ENCODE data around the gene TEF. TPM values are rescaled to one million over a fixed set of nuclear protein-coding genes. Genes with fewer than 3 reads are reported as not detected.
"Not testable (repeated sequence)": the region's sequence is repeated elsewhere in the genome, so short reads cannot be mapped to it uniquely, and the experiment has no call there.

The TEF gene
- total and polyA plus RNA-seq, 9 of the 15 experiments (the other 6 are each of a cell fraction or from before 2014, with no cell fraction given): 0.04 to 3.1 (median 1.2) TPM

GRCh38 chr22:41431656-41432055 is 49.9 kb downstream of the TEF start:
- no peak for FAIRE-seq
- in situ Hi-C loops (cut with MboI): no loop called here

GRCh38 chr22:41433480-41433879 is 51.7 kb downstream of the TEF start:
- H3K4me3 ChIP-seq; in situ Hi-C loops (cut with MboI); H3K4me2 ChIP-seq (ENCODE audit: insufficient read depth, low read length); H2AFZ ChIP-seq (ENCODE audit: low read depth, low read length); H3K4me1 ChIP-seq (replicated peaks in 1 of 2; ENCODE audit: control insufficient read depth in 2 of 2, insufficient read depth in 2 of 2, low read length in 2 of 2); H3K27ac ChIP-seq (ENCODE audit: extremely low read depth, low read depth, low read length); H3K9me1 ChIP-seq (ENCODE audit: control insufficient read depth, insufficient read depth, low read length); H3K9ac ChIP-seq (ENCODE audit: insufficient read depth in 1 of 2, low read depth in 2 of 2, low read length in 2 of 2); H3K27me3 ChIP-seq (ENCODE audit: control insufficient read depth in 2 of 2, insufficient read depth in 2 of 2, low read length in 2 of 2); H4K20me1 ChIP-seq (replicated peaks; ENCODE audit: control insufficient read depth, insufficient read depth, low read length); BruUV-seq (replicated peaks); H3K79me2 ChIP-seq (ENCODE audit: control insufficient read depth, insufficient read depth, low read length); ATAC-seq; CTCF ChIA-PET (ENCODE audit: low intra/inter-chr PET ratio); DNase-seq (ENCODE audit: extremely low read depth in 1 of 4, low spot score in 3 of 4); H3K9me3 ChIP-seq (replicated peaks; ENCODE audit: control insufficient read depth, insufficient read depth, low read depth, low read length); POLR2A ChIA-PET; FAIRE-seq; intact Hi-C loops (cut with micrococcal nuclease): not testable (repeated sequence)
- 83% methylated on average over 1 of the region's 1 CpG for WGBS (ENCODE audit: insufficient coverage, low coverage, missing lambda C conversion rate)
- peaks cover 39% of the 10 kb centered on the region; the same call in 2 of the 3 replicates for H3K36me3 ChIP-seq (ENCODE audit: control insufficient read depth, insufficient read depth, low read length)
- peak; percentile 54; the same call in 1 of the 2 replicates for TF ChIP-seq ZNF184 (CRISPR knock-in tag; IDR thresholded peaks at IDR 0.05)

More at GRCh38 chr22:41431656-41432055, 49.9 kb downstream of the TEF start:
- POLR2A ChIA-PET: interaction anchor here (0.9 kb wide), 1 partner anchor 12 kb away, joined by 3 read pairs; no protein-coding TSS in a partner anchor
- peaks cover 0 to 8% of the 10 kb centered on the region in 2 experiments; a peak in 2 of 5 replicates for H3K4me1 ChIP-seq (replicated peaks in 1 of 2; ENCODE audit: control insufficient read depth in 2 of 2, insufficient read depth in 2 of 2, low read length in 2 of 2)
- H3K27me3 ChIP-seq (ENCODE audit: control insufficient read depth in 2 of 2, insufficient read depth in 2 of 2, low read length in 2 of 2): no peaks in the 10 kb centered on the region
- no peak overlapping the region for H3K4me3 ChIP-seq
- CTCF ChIA-PET (ENCODE audit: low intra/inter-chr PET ratio): no interaction called here
- H3K9me3 ChIP-seq (replicated peaks; ENCODE audit: control insufficient read depth, insufficient read depth, low read depth, low read length): no peaks in the 10 kb centered on the region
- no peak overlapping the region for H3K27ac ChIP-seq (ENCODE audit: extremely low read depth, low read depth, low read length)
- H3K9me1 ChIP-seq (ENCODE audit: control insufficient read depth, insufficient read depth, low read length): no peaks in the 10 kb centered on the region
- H3K36me3 ChIP-seq (ENCODE audit: control insufficient read depth, insufficient read depth, low read length): peaks cover 27% of the 10 kb centered on the region; the same call in 2 of the 3 replicates
- peaks cover under 1% of the 10 kb centered on the region; the same call in 1 of the 3 replicates for H3K79me2 ChIP-seq (ENCODE audit: control insufficient read depth, insufficient read depth, low read length)
- TF ChIP-seq TFAM (CRISPR knock-in tag; conservative IDR thresholded peaks at IDR 0.05) (no peak), POLR2G (IDR thresholded peaks at IDR 0.05; ENCODE audit: low read depth, low read length) (peak; percentile 69), RBFOX2 (IDR thresholded peaks at IDR 0.05; ENCODE audit: low read depth, low read length) (0 out of 2 replicates have a peak, but pooled peaks have one; percentile 15)
- no peak overlapping the region for H3K9ac ChIP-seq (ENCODE audit: insufficient read depth in 1 of 2, low read depth in 2 of 2, low read length in 2 of 2)
- no TSS peak for BruUV-seq (replicated peaks)
- no peak overlapping the region for H2AFZ ChIP-seq (ENCODE audit: low read depth, low read length)
- no peak overlapping the region for H3K4me2 ChIP-seq (ENCODE audit: insufficient read depth, low read length)
- ATAC-seq (no peak), DNase-seq (ENCODE audit: extremely low read depth in 1 of 4, low spot score in 3 of 4) (no peak)
- WGBS (ENCODE audit: insufficient coverage, low coverage, missing lambda C conversion rate): 78% methylated on average over 6 of the region's 6 CpGs
- intact Hi-C loops (cut with micrococcal nuclease): no loop called here
- H4K20me1 ChIP-seq (replicated peaks; ENCODE audit: control insufficient read depth, insufficient read depth, low read length): no peaks in the 10 kb centered on the region; the same call in 1 of the 2 replicates
